BJ (cell line): ENCODE data around the gene KIF5A. TPM values are rescaled to one million over a fixed set of nuclear protein-coding genes. Genes with fewer than 3 reads are reported as not detected.

Source experiments
- CTCF ChIA-PET: fragments of 350-600 bp; formaldehyde crosslinking; extraction: SDS; loops from one replicate; lab custom pipeline; 2021; ENCODE audit warnings: antibody characterized with exemption, inconsistent platforms; lab: Yijun Ruan, JAX
- POLR2A ChIA-PET: fragments of 300-600 bp; sonication (Branson Sonifier 250); formaldehyde crosslinking; extraction: SDS; loops from one replicate; lab custom pipeline; 2021; ENCODE audit warnings: antibody characterized with exemption; lab: Charles Lee
- DNase-seq: peaks from one replicate; pipeline ENCODE4 v3.0.0-alpha.2; 2011; ENCODE audit warnings: low read depth
- H3K27me3 ChIP-seq: 2 replicates; pipeline ENCODE4 v1.6.0; 2011; ENCODE audit warnings: low read length; ENCODE audit not compliant: control insufficient read depth, insufficient read depth
- H3K36me3 ChIP-seq: 2 replicates; pipeline ENCODE4 v1.5.1; 2011; ENCODE audit warnings: low read length; ENCODE audit not compliant: control insufficient read depth, insufficient read depth
- H3K4me3 ChIP-seq: 2 replicates; pipeline ENCODE4 v1.5.1; 2011; ENCODE audit warnings: low read depth, mild to moderate bottlenecking, control low read depth, low read length
- polyA plus RNA-seq: library from polyadenylated mRNA; depleted of rRNA; stranded (reverse); fragments of >200 nt; gene quantifications from 2 replicates; pipeline ENCODE4 v1.2.3, GENCODE V29; 2011; rRNA removed
- small RNA-seq: library from RNA; depleted of rRNA; stranded (forward); fragments of <200 nt; gene quantifications from one replicate; pipeline ENCODE3, GENCODE V24; 2012; ENCODE audit warnings: low replicate concordance, low read depth; ENCODE audit not compliant: insufficient read length
- TF ChIP-seq, protein P1 (sequence below): IDR thresholded peaks from 2 replicates; pipeline ENCODE4 v1.5.1; 2011; ENCODE audit warnings: low read depth, mild to moderate bottlenecking, control low read depth, inconsistent platforms, low read length, moderate library complexity; ENCODE audit not compliant: insufficient read depth

The KIF5A gene
- polyA plus RNA-seq, 1 experiment = 0.64 TPM

DNA sequence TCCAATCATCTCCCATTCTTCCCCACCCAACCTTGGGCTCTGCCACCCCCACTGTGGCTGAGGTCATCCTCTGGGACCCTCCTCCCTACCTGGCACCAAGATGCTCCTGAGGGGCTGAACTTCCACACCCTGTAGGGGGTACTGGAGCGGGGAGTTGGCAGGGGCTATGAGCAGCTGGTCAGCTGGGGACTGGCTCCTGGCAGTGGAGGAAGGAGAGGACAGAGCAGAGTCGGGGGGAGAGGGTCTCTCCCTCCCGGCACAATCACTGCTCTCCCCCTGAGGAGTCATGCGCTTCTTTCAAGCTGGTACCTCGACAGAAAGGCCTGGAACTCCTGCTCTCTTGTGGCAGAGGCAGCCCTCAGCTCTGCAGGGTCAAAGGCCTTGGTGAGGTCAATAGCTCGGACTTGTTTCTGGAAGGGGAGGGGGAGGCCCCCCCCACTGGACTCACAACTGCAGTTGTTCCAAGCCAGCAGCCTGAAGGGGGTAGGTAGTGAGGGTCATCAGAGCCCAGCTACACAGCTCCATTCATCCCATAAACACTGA, 81.1 kb downstream of the KIF5A start:
- no peak for DNase-seq
- TF ChIP-seq, protein P1, sequence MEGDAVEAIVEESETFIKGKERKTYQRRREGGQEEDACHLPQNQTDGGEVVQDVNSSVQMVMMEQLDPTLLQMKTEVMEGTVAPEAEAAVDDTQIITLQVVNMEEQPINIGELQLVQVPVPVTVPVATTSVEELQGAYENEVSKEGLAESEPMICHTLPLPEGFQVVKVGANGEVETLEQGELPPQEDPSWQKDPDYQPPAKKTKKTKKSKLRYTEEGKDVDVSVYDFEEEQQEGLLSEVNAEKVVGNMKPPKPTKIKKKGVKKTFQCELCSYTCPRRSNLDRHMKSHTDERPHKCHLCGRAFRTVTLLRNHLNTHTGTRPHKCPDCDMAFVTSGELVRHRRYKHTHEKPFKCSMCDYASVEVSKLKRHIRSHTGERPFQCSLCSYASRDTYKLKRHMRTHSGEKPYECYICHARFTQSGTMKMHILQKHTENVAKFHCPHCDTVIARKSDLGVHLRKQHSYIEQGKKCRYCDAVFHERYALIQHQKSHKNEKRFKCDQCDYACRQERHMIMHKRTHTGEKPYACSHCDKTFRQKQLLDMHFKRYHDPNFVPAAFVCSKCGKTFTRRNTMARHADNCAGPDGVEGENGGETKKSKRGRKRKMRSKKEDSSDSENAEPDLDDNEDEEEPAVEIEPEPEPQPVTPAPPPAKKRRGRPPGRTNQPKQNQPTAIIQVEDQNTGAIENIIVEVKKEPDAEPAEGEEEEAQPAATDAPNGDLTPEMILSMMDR = no peak
- no peaks in the 10 kb centered on the region for H3K36me3 ChIP-seq
- CTCF ChIA-PET = interaction anchor here (1.0 to 17.5 kb wide), 5 partner anchors 10 to 168 kb away, joined by 3 to 257 read pairs (median 4); no protein-coding TSS in a partner anchor
- H3K27me3 ChIP-seq = peaks cover 22% of the 10 kb centered on the region
- H3K4me3 ChIP-seq = no peak overlapping the region
- POLR2A ChIA-PET = no interaction called here

DNA sequence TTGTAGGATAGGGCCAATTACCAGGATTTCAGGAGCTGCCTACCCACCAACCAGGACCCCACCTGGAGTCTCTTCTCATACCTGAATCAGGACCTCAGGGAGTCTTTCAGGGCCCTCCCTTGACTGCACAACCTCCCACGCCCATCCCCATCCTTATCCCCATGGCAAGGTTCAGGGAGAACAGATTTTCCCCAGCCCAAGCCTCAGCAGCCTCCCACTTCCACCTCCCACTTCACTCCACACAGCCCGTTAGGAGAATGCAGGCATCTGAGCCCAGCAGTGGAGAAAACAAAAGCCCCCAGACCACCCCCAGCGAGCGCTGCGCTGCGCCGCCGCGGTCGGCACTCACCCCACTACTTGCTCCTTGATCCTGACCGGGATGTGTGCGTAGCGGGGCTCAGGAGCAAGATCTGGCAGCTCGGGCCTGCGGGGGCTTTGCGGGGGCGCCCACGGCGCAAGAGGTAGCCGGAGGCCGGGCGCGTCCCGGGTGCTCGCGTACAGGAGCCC, 81.8 kb downstream of the KIF5A start:
- DNase-seq = no peak
- Histone ChIP-seq H3K27me3 (peaks cover 18% of the 10 kb centered on the region), H3K4me3 (peak overlapping the region; percentile 49), H3K36me3 (no peaks in the 10 kb centered on the region)
- POLR2A ChIA-PET = no interaction called here
- TF ChIP-seq, protein P1 = no peak
- CTCF ChIA-PET = interaction anchor here (1.0 to 17.5 kb wide), 4 partner anchors 9 to 49 kb away, joined by 4 to 257 read pairs (median 11); no protein-coding TSS in a partner anchor

DNA sequence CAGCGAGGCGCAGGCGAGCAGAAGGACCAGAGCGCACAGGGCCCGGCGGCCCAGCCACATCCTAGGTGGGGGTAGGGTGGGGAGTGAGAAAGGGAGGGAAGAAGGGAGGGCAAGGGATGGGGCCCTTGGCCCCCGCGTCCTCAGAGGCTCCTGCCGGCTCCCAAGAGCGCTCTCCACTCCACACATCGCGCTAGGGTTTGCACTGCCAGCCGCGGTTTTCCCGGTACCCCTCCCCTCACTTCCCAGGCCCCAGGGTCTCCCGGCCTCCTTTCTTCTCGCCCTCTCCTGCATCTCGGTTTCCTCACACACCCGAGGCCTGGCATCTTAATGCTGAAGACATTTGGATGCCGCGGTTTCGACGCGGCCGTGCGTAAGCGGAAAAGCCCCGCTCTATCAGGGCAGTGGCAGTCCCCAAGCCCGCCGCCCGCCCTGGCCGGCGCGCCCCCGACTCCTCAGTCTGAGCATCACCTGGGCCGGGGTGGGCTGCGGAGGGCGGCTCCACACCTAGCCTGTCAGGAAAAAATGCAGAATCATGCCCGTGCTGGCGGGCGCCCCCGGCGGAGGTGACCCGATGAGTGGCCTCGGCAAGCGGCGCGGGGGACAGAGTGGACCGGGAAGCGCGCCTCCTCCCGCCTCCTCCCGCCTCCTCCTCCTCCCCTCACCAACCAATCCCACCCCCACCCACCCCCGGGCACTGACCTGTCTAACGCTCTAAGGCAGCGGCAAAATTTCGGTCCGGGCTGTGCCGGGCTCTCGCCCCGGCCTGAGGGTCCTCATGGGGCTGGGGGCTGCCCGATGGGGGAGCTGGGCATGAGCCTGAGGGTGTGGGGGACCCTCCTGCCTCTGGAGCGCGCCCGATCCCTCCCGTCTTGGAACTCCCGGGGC, 82.5 kb downstream of the KIF5A start:
- H3K36me3 ChIP-seq = no peaks in the 10 kb centered on the region

DNA sequence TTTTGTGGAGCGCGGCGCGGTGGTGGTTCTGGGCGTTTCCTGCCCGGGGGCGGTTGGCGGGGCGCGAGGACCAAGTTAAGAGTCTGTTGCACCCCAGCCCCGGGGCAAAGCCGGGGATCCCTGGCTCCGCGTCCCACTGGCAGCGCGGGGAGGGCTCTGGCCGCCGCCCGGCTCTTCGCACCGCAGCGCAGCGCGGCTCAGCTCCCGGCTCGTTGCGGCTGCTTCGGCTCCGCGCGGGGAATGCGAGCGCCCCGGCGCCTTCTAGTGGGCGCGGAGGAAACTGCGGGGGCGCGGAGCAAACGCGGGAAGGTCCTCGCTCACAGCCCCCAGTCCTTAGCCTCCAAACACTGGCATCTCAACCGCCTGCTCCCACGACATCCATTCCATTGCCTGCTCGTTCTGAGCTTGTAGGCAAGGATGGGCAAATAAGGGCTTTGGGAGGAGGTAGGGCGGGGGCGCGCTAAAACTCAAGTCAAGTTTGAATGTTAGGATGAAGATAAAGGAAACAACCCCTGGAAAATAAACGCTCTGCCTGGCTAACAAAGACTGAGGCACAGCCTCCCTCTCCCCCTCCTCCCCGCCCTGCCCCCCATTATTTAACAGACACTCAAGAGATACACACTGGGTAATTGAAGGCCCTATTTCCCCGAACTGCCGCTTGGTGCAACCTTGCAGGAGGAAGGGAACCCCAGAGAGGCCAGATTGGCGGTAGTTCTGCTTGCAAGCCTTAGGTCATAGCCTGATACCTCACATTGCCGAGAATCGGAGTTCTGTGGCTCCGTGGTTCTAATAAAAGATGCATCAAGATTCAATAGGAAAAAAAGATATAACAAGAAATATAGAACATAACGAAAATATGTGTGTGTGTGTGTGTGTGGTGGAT, 83.4 kb downstream of the KIF5A start, which contains the start of gene B4GALNT1:
Gene B4GALNT1 (minus strand): TSS at position 244 of the 883 bp plus-strand sequence. CDS start 1,069 bp downstream, outside the sequence.
- DNase-seq = no peak
- Histone ChIP-seq H3K27me3 (peaks cover 14% of the 10 kb centered on the region), H3K36me3 (no peaks in the 10 kb centered on the region), H3K4me3 (peak within 1 kb of the TSS; percentile 49)
- CTCF ChIA-PET = interaction anchor here (0.6 to 17.5 kb wide), 26 partner anchors 7 to 343 kb away, joined by 3 to 257 read pairs (median 4); partner anchors contain the start of gene PIP4K2C
- TF ChIP-seq, protein P1 = peak; percentile 87
- POLR2A ChIA-PET = no interaction called here

More for the DNA sequence above, 82.5 kb downstream of the KIF5A start:
- TF ChIP-seq, protein P1 = no peak
- no peak for DNase-seq
- Histone ChIP-seq H3K4me3 (peak overlapping the region; percentile 49), H3K27me3 (peaks cover 16% of the 10 kb centered on the region)
- CTCF ChIA-PET = interaction anchor here (0.6 to 17.5 kb wide), 25 partner anchors 9 to 342 kb away, joined by 3 to 257 read pairs (median 4); partner anchors contain the start of gene PIP4K2C
- POLR2A ChIA-PET = no interaction called here

Small RNA genes within 50 kb of the gene (small RNA-seq; reads per million reads assigned to genes)
- gene MIR616 = not detected

Other genes starting within 250 kb of the KIF5A start
- 12.6 and 27.4 TPM in 2 replicates for gene R3HDM2, start 119.0 kb upstream of the KIF5A start, polyA plus RNA-seq
- 0.09 TPM in 1 of 2 replicates, not detected in the other for gene INHBC, start 115.3 kb upstream of the KIF5A start, polyA plus RNA-seq
- gene INHBE, start 94.7 kb upstream of the KIF5A start, polyA plus RNA-seq = 23.1 and 23.9 TPM in 2 replicates
- gene GLI1, start 90.3 kb upstream of the KIF5A start, polyA plus RNA-seq = 5.9 and 9.0 TPM in 2 replicates
- 0.98 and 1.0 TPM in 2 replicates for gene ARHGAP9, start 70.2 kb upstream of the KIF5A start, polyA plus RNA-seq
- gene MARS1, start 62.0 kb upstream of the KIF5A start, polyA plus RNA-seq = 280 and 378 TPM in 2 replicates
- gene DDIT3, start 29.5 kb upstream of the KIF5A start, polyA plus RNA-seq = 65.4 and 78.1 TPM in 2 replicates
- gene MBD6, start 27.2 kb upstream of the KIF5A start, polyA plus RNA-seq = 5.6 and 8.3 TPM in 2 replicates
- gene DCTN2, start 2.9 kb upstream of the KIF5A start, polyA plus RNA-seq = 133 and 167 TPM in 2 replicates
- gene PIP4K2C, start 41.1 kb downstream of the KIF5A start, polyA plus RNA-seq = 24.3 and 30.1 TPM in 2 replicates
- gene DTX3, start 54.8 kb downstream of the KIF5A start, polyA plus RNA-seq = 18.7 and 26.0 TPM in 2 replicates
- 18.0 and 26.0 TPM in 2 replicates for gene ARHGEF25, start 61.4 kb downstream of the KIF5A start, polyA plus RNA-seq
- 1.2 and 2.7 TPM in 2 replicates for gene B4GALNT1, start 83.2 kb downstream of the KIF5A start, polyA plus RNA-seq
- 312 and 415 TPM in 2 replicates for gene OS9, start 144.1 kb downstream of the KIF5A start, polyA plus RNA-seq
- gene AGAP2, start 188.7 kb downstream of the KIF5A start, polyA plus RNA-seq = 0.04 and 0.05 TPM in 2 replicates
- 25.7 and 40.4 TPM in 2 replicates for gene TSPAN31, start 195.0 kb downstream of the KIF5A start, polyA plus RNA-seq
- 208 and 293 TPM in 2 replicates for gene CDK4, start 202.3 kb downstream of the KIF5A start, polyA plus RNA-seq
- gene MARCHF9, start 205.1 kb downstream of the KIF5A start, polyA plus RNA-seq = 3.1 and 6.2 TPM in 2 replicates
- gene CYP27B1, start 217.0 kb downstream of the KIF5A start, polyA plus RNA-seq = 0.76 and 0.91 TPM in 2 replicates
- 31.8 and 42.8 TPM in 2 replicates for gene METTL1, start 222.1 kb downstream of the KIF5A start, polyA plus RNA-seq
- gene EEF1AKMT3, start 222.6 kb downstream of the KIF5A start, polyA plus RNA-seq = 9.1 and 9.2 TPM in 2 replicates
- 14.5 and 15.1 TPM in 2 replicates for gene TSFM, start 232.7 kb downstream of the KIF5A start, polyA plus RNA-seq